ENCODE data around the gene MRPL4. TPM values are rescaled to one million over a fixed set of nuclear protein-coding genes. Genes with fewer than 3 reads are reported as not detected.

Gene MRPL4
- total and polyA plus RNA-seq, 2 donors = 9.9 to 77.4 TPM

GRCh38 chr19:10290876-10291553 is 39.0 kb downstream of the MRPL4 start:
- peak overlapping the region; percentile 30 for H3K4me3 ChIP-seq (ENCODE audit: low read depth, low read length)
- DNase-seq (ENCODE audit: extremely low spot score) = no peak

GRCh38 chr19:10291554-10292205 is 39.7 kb downstream of the MRPL4 start:
- no peak for DNase-seq (ENCODE audit: extremely low spot score)
- Histone ChIP-seq H3K36me3 (ENCODE audit: insufficient read depth) (no peaks in the 10 kb centered on the region), H3K4me1 (ENCODE audit: insufficient read depth) (peaks cover 4% of the 10 kb centered on the region), H3K4me3 (ENCODE audit: low read depth, low read length) (peak overlapping the region; percentile 30), H3K27ac (ENCODE audit: low read depth) (no peak overlapping the region)
- WGBS = 2% methylated on average over 49 of the region's 49 CpGs

More at GRCh38 chr19:10290876-10291553, 39.0 kb downstream of the MRPL4 start:
- Histone ChIP-seq H3K4me1 (ENCODE audit: insufficient read depth) (peaks cover 4% of the 10 kb centered on the region), H3K36me3 (ENCODE audit: insufficient read depth) (no peaks in the 10 kb centered on the region), H3K27ac (ENCODE audit: low read depth) (no peak overlapping the region)
- WGBS = under 1% methylated on average over 57 of the region's 57 CpGs

GRCh38 chr19:10292206-10292788 is 40.3 kb downstream of the MRPL4 start:
- peak overlapping the region; percentile 11 for H3K4me3 ChIP-seq (ENCODE audit: low read depth, low read length)
- 1% methylated on average over 45 of the region's 45 CpGs for WGBS
- no peak overlapping the region for H3K27ac ChIP-seq (ENCODE audit: low read depth)
- peaks cover 4% of the 10 kb centered on the region for H3K4me1 ChIP-seq (ENCODE audit: insufficient read depth)
- no peak for DNase-seq (ENCODE audit: extremely low spot score)
- H3K36me3 ChIP-seq (ENCODE audit: insufficient read depth) = no peaks in the 10 kb centered on the region

GRCh38 chr19:10292789-10293636 is 41.0 kb downstream of the MRPL4 start:
- DNase-seq (ENCODE audit: extremely low spot score) = no peak
- no peaks in the 10 kb centered on the region for H3K36me3 ChIP-seq (ENCODE audit: insufficient read depth)
- H3K4me1 ChIP-seq (ENCODE audit: insufficient read depth) = peaks cover 4% of the 10 kb centered on the region
- 15% methylated on average over 56 of the region's 56 CpGs for WGBS
- H3K27ac ChIP-seq (ENCODE audit: low read depth) = no peak overlapping the region
- H3K4me3 ChIP-seq (ENCODE audit: low read depth, low read length) = no peak overlapping the region

- DNase-seq (ENCODE audit: extremely low spot score) = no peak
- Histone ChIP-seq H3K4me3 (ENCODE audit: low read depth, low read length) (no peak overlapping the region), H3K36me3 (ENCODE audit: insufficient read depth) (no peaks in the 10 kb centered on the region), H3K27ac (ENCODE audit: low read depth) (no peak overlapping the region), H3K4me1 (ENCODE audit: insufficient read depth) (peaks cover 4% of the 10 kb centered on the region)
- WGBS = 17% methylated on average over 49 of the region's 49 CpGs
Observed at GRCh38 chr19:10293637-10294367, 41.8 kb downstream of the MRPL4 start.

- Histone ChIP-seq H3K4me1 (ENCODE audit: insufficient read depth) (peaks cover 3% of the 10 kb centered on the region), H3K4me3 (ENCODE audit: low read depth, low read length) (no peak overlapping the region), H3K27ac (ENCODE audit: low read depth) (no peak overlapping the region), H3K36me3 (ENCODE audit: insufficient read depth) (no peaks in the 10 kb centered on the region)
- no peak for DNase-seq (ENCODE audit: extremely low spot score)
- 12% methylated on average over 25 of the region's 25 CpGs for WGBS
Observed at GRCh38 chr19:10294368-10294697, 42.3 kb downstream of the MRPL4 start.

- no peak for DNase-seq (ENCODE audit: extremely low spot score)
- WGBS = 2% methylated on average over 48 of the region's 48 CpGs
- H3K4me1 ChIP-seq (ENCODE audit: insufficient read depth) = no peaks in the 10 kb centered on the region
- H3K4me3 ChIP-seq (ENCODE audit: low read depth, low read length) = peak overlapping the region; percentile 19
- H3K36me3 ChIP-seq (ENCODE audit: insufficient read depth) = no peaks in the 10 kb centered on the region
- no peak overlapping the region for H3K27ac ChIP-seq (ENCODE audit: low read depth)
Observed at GRCh38 chr19:10295305-10295846, 43.4 kb downstream of the MRPL4 start.

- WGBS = 3% methylated on average over 58 of the region's 58 CpGs
Observed at GRCh38 chr19:10295847-10296591, 44.0 kb downstream of the MRPL4 start.

GRCh38 chr19:10299545-10300458 is 47.8 kb downstream of the MRPL4 start:
- Histone ChIP-seq H3K4me1 (ENCODE audit: insufficient read depth) (no peaks in the 10 kb centered on the region), H3K36me3 (ENCODE audit: insufficient read depth) (no peaks in the 10 kb centered on the region), H3K4me3 (ENCODE audit: low read depth, low read length) (no peak overlapping the region), H3K27ac (ENCODE audit: low read depth) (no peak overlapping the region)
- 43% methylated on average over 14 of the region's 14 CpGs for WGBS
- DNase-seq (ENCODE audit: extremely low spot score) = no peak

More at GRCh38 chr19:10295847-10296591, 44.0 kb downstream of the MRPL4 start:
- no peak overlapping the region for H3K27ac ChIP-seq (ENCODE audit: low read depth)
- H3K4me1 ChIP-seq (ENCODE audit: insufficient read depth) = no peaks in the 10 kb centered on the region
- no peak overlapping the region for H3K4me3 ChIP-seq (ENCODE audit: low read depth, low read length)
- H3K36me3 ChIP-seq (ENCODE audit: insufficient read depth) = no peaks in the 10 kb centered on the region
- no peak for DNase-seq (ENCODE audit: extremely low spot score)

GRCh38 chr19:10305139-10305806 is 53.3 kb downstream of the MRPL4 start:
- 79% methylated on average over 17 of the region's 17 CpGs for whole genome bisulfite sequencing

GRCh38 chr19:10306327-10306726 is 54.3 kb downstream of the MRPL4 start:
- 92% methylated on average over 5 of the region's 5 CpGs for WGBS

More at GRCh38 chr19:10305139-10305806, 53.3 kb downstream of the MRPL4 start:
- no peak for DNase-seq (ENCODE audit: extremely low spot score)
- Histone ChIP-seq H3K36me3 (ENCODE audit: insufficient read depth) (no peaks in the 10 kb centered on the region), H3K4me1 (ENCODE audit: insufficient read depth) (no peaks in the 10 kb centered on the region), H3K27ac (ENCODE audit: low read depth) (no peak overlapping the region), H3K4me3 (ENCODE audit: low read depth, low read length) (no peak overlapping the region)

More at GRCh38 chr19:10306327-10306726, 54.3 kb downstream of the MRPL4 start:
- no peak overlapping the region for H3K4me3 ChIP-seq (ENCODE audit: low read depth, low read length)
- no peak for DNase-seq (ENCODE audit: extremely low spot score)
- H3K36me3 ChIP-seq (ENCODE audit: insufficient read depth) = no peaks in the 10 kb centered on the region
- H3K27ac ChIP-seq (ENCODE audit: low read depth) = no peak overlapping the region
- no peaks in the 10 kb centered on the region for H3K4me1 ChIP-seq (ENCODE audit: insufficient read depth)
